ENCODE results near the gene ADCY5. TPM values are rescaled to one million over a fixed set of nuclear protein-coding genes. Genes with fewer than 3 reads are reported as not detected.

The ADCY5 gene
- total and polyA plus RNA-seq, 2 donors (not counting 1 experiment from before 2014, with no cell fraction given): not detected

DNA sequence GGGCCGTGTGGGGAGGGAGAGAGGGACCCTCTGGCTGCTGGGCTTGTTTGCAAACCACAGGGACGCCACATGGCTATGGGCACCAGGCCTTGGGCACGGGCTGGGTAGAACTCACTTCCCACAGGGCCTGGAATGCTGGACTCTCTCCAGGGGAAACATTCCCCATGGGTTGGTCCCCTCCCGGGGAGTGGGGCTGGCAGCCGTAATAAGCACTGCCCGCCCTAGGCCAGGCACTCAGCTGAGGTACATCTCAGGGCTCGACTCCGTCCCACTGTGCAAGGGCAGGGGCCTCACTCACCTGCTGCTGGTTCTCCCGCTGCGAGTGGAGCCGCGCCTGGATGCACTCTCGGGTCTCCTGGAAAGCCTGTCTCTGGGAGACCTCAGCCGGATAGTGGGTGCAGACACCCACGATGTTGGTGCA, 96.7 kb downstream of the ADCY5 start:
- no peak overlapping the region for H2AFZ ChIP-seq (ENCODE audit: insufficient read depth, low read depth, low read length, poor library complexity, severe bottlenecking)
- DNase-seq: no peak
- Mint-ChIP-seq H3K4me3 (no peak overlapping the region), H3K9me3 (ENCODE audit: insufficient read depth) (peaks cover 2% of the 10 kb centered on the region), H3K27me3 (peaks cover 40% of the 10 kb centered on the region), H3K4me1 (no peaks in the 10 kb centered on the region), H3K27ac (no peak overlapping the region)
- intact Hi-C loops (cut with micrococcal nuclease): no loop called here
- H4K20me1 ChIP-seq (ENCODE audit: control insufficient read depth, insufficient read depth, low read length, poor library complexity, severe bottlenecking): no peaks in the 10 kb centered on the region
- CTCF ChIA-PET: no interaction called here
- H3K36me3 ChIP-seq (replicated peaks in 1 of 2; ENCODE audit: control extremely low read depth in 1 of 2, control insufficient read depth in 1 of 2, extremely low read depth in 1 of 2, insufficient read depth in 2 of 2, low read length in 1 of 2): no peaks in the 10 kb centered on the region
- no peak overlapping the region for H3K27ac ChIP-seq (ENCODE audit: low read length in 2 of 2)
- H3K9ac ChIP-seq (ENCODE audit: low read length): no peak overlapping the region
- no peaks in the 10 kb centered on the region for H3K4me1 ChIP-seq (ENCODE audit: control insufficient read depth in 2 of 2, insufficient read depth in 2 of 2, low read length in 2 of 2)
- POLR2A ChIA-PET: no interaction called here
- peaks cover 0 to 2% (median 0%) of the 10 kb centered on the region in 3 donors for H3K9me3 ChIP-seq (ENCODE audit: control extremely low read depth in 1 of 3, control insufficient read depth in 2 of 3, insufficient read depth in 1 of 3, low read length in 2 of 3)
- no peak for ATAC-seq (ENCODE audit: low read depth)
- H3K4me2 ChIP-seq (replicated peaks; ENCODE audit: low read depth, low read length, poor library complexity, severe bottlenecking): no peak overlapping the region
- H3K4me3 ChIP-seq (ENCODE audit: control extremely low read depth in 1 of 5, extremely low read depth in 1 of 5, insufficient read depth in 1 of 5, low read depth in 2 of 5, low read length in 4 of 5): no peak overlapping the region
- TF ChIP-seq EZH2 (IDR thresholded peaks at IDR 0.05; ENCODE audit: borderline replicate concordance, insufficient read depth, low read depth, low read length, poor library complexity, severe bottlenecking): no peak
- TF ChIP-seq, protein P1, sequence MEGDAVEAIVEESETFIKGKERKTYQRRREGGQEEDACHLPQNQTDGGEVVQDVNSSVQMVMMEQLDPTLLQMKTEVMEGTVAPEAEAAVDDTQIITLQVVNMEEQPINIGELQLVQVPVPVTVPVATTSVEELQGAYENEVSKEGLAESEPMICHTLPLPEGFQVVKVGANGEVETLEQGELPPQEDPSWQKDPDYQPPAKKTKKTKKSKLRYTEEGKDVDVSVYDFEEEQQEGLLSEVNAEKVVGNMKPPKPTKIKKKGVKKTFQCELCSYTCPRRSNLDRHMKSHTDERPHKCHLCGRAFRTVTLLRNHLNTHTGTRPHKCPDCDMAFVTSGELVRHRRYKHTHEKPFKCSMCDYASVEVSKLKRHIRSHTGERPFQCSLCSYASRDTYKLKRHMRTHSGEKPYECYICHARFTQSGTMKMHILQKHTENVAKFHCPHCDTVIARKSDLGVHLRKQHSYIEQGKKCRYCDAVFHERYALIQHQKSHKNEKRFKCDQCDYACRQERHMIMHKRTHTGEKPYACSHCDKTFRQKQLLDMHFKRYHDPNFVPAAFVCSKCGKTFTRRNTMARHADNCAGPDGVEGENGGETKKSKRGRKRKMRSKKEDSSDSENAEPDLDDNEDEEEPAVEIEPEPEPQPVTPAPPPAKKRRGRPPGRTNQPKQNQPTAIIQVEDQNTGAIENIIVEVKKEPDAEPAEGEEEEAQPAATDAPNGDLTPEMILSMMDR (IDR thresholded peaks at IDR 0.05): no peak
- H3K27me3 ChIP-seq (replicated peaks in 1 of 4; ENCODE audit: control extremely low read depth in 1 of 4, control insufficient read depth in 3 of 4, insufficient read depth in 4 of 4, low read length in 3 of 4): peaks cover 0 to 3% (median 0%) of the 10 kb centered on the region in 4 experiments
- WGBS (ENCODE audit: insufficient coverage): 97% methylated on average over 15 of the region's 15 CpGs
- H3K79me2 ChIP-seq (ENCODE audit: control insufficient read depth, insufficient read depth, low read length): no peaks in the 10 kb centered on the region

DNA sequence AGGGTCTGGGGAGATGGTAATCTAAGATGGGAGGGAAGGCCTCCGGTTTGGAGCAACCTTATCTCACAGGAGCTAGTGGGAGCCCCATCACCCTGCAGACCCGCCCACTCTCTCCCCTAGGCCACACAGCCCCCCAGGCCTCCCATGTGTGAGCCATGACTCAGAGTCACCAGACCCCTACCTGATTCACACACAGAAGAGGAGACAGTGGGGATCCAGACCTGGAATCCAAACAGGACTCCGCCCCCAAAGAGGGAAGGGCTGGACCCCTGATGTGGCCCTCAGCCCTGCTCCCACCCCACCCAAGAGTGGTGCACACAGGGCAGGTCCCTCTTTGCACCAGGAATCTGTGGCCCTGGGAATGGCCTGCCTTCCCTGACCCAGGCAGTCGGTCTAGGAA, 97.4 kb downstream of the ADCY5 start:
- Mint-ChIP-seq H3K9me3 (ENCODE audit: insufficient read depth) (peaks cover 2% of the 10 kb centered on the region), H3K27ac (no peak overlapping the region), H3K4me3 (no peak overlapping the region), H3K27me3 (peaks cover 40% of the 10 kb centered on the region), H3K4me1 (no peaks in the 10 kb centered on the region)
- TF ChIP-seq EZH2 (IDR thresholded peaks at IDR 0.05; ENCODE audit: borderline replicate concordance, insufficient read depth, low read depth, low read length, poor library complexity, severe bottlenecking): no peak
- TF ChIP-seq, protein P1 (IDR thresholded peaks at IDR 0.05): no peak
- Histone ChIP-seq H3K4me3 (ENCODE audit: control extremely low read depth in 1 of 5, extremely low read depth in 1 of 5, insufficient read depth in 1 of 5, low read depth in 2 of 5, low read length in 4 of 5) (no peak overlapping the region), H3K9me3 (ENCODE audit: control extremely low read depth in 1 of 3, control insufficient read depth in 2 of 3, insufficient read depth in 1 of 3, low read length in 2 of 3) (peaks cover 0 to 2% (median 0%) of the 10 kb centered on the region in 3 donors), H3K27ac (ENCODE audit: low read length in 2 of 2) (no peak overlapping the region), H3K4me2 (replicated peaks; ENCODE audit: low read depth, low read length, poor library complexity, severe bottlenecking) (no peak overlapping the region), H3K79me2 (ENCODE audit: control insufficient read depth, insufficient read depth, low read length) (no peaks in the 10 kb centered on the region), H3K4me1 (ENCODE audit: control insufficient read depth in 2 of 2, insufficient read depth in 2 of 2, low read length in 2 of 2) (no peaks in the 10 kb centered on the region), H3K9ac (ENCODE audit: low read length) (no peak overlapping the region), H2AFZ (ENCODE audit: insufficient read depth, low read depth, low read length, poor library complexity, severe bottlenecking) (no peak overlapping the region), H4K20me1 (ENCODE audit: control insufficient read depth, insufficient read depth, low read length, poor library complexity, severe bottlenecking) (no peaks in the 10 kb centered on the region), H3K36me3 (replicated peaks in 1 of 2; ENCODE audit: control extremely low read depth in 1 of 2, control insufficient read depth in 1 of 2, extremely low read depth in 1 of 2, insufficient read depth in 2 of 2, low read length in 1 of 2) (no peaks in the 10 kb centered on the region), H3K27me3 (replicated peaks in 1 of 4; ENCODE audit: control extremely low read depth in 1 of 4, control insufficient read depth in 3 of 4, insufficient read depth in 4 of 4, low read length in 3 of 4) (peaks cover 0 to 3% (median 0%) of the 10 kb centered on the region in 4 experiments)
- intact Hi-C loops (cut with micrococcal nuclease): no loop called here
- DNase-seq (no peak), ATAC-seq (ENCODE audit: low read depth) (no peak)
- CTCF ChIA-PET: interaction anchor here (1.3 kb wide), 1 partner anchor 20 kb away, joined by 3 read pairs; no protein-coding TSS in a partner anchor
- POLR2A ChIA-PET: no interaction called here
- 77% methylated on average over 3 of the region's 4 CpGs for WGBS (ENCODE audit: insufficient coverage)
